CD4-positive, alpha-beta memory T cell (primary cell): ENCODE results near the gene C22orf42. TPM values are rescaled to one million over a fixed set of nuclear protein-coding genes. Genes with fewer than 3 reads are reported as not detected.

Experiments used
- CTCF ChIA-PET: fragments of 350-600 bp; sonication (Branson Sonifier 250); formaldehyde crosslinking; loops from one replicate; lab custom pipeline; 2021; ENCODE audit warnings: inconsistent platforms; ENCODE audit not compliant: partially characterized antibody; lab: Charles Lee
- POLR2A ChIA-PET: fragments of 350-600 bp; sonication (Branson Sonifier 250); formaldehyde crosslinking; loops from one replicate; lab custom pipeline; 2021; ENCODE audit not compliant: partially characterized antibody; lab: Charles Lee
- DNase-seq, 5 donors: peaks; one replicate each; pipeline versions ENCODE4 v3.0.0 to v3.0.0-alpha.2; 2020 to 2022; ENCODE audit warnings: mixed read lengths in 1 of 5
- H3K27ac ChIP-seq: one replicate; pipeline ENCODE4 v1.7.0; 2013; ENCODE audit warnings: low read depth, low read length
- H3K27me3 ChIP-seq: 2 replicates; pipeline ENCODE4 v1.7.0; 2013; ENCODE audit warnings: mild to moderate bottlenecking, low read length, moderate library complexity; ENCODE audit not compliant: insufficient read depth
- H3K36me3 ChIP-seq: 2 replicates; pipeline ENCODE4 v1.7.0; 2013; ENCODE audit warnings: mild to moderate bottlenecking, low read length, moderate library complexity; ENCODE audit not compliant: insufficient read depth
- H3K4me1 ChIP-seq: 2 replicates; pipeline ENCODE4 v1.7.0; 2013; ENCODE audit warnings: mild to moderate bottlenecking, low read length, moderate library complexity; ENCODE audit not compliant: insufficient read depth
- H3K4me3 ChIP-seq, 2 donors: one replicate each; pipeline ENCODE4 v1.7.0; 2013; ENCODE audit warnings: low read length in 2 of 2, mild to moderate bottlenecking in 1 of 2
- H3K9me3 ChIP-seq, 2 donors: one replicate each; pipeline ENCODE4 v1.7.0; 2013; ENCODE audit warnings: low read length in 2 of 2, control low read depth in 1 of 2; ENCODE audit not compliant: control insufficient read depth in 1 of 2
- H3K27ac Mint-ChIP-seq, 7 donors: one replicate each; pipeline ENCODE4 v1.8.0; 2020 to 2021; ENCODE audit warnings: mixed read lengths in 7 of 7, mild to moderate bottlenecking in 6 of 7, inconsistent platforms in 3 of 7, moderate library complexity in 3 of 7
- H3K27me3 Mint-ChIP-seq, 2 donors: one replicate each; pipeline ENCODE4 v1.8.0; 2020 to 2021; ENCODE audit warnings: mixed read lengths in 2 of 2
- H3K36me3 Mint-ChIP-seq, 2 donors: one replicate each; pipeline ENCODE4 v1.8.0; 2020 to 2021; ENCODE audit warnings: mixed read lengths in 2 of 2, inconsistent platforms in 1 of 2, mild to moderate bottlenecking in 1 of 2
- H3K4me1 Mint-ChIP-seq, 4 donors: one replicate each; pipeline ENCODE4 v1.8.0; 2020 to 2021; ENCODE audit warnings: mixed read lengths in 4 of 4, mild to moderate bottlenecking in 1 of 4
- H3K4me3 Mint-ChIP-seq, 8 donors: one replicate each; pipeline ENCODE4 v1.8.0; 2020 to 2021; ENCODE audit warnings: mixed read lengths in 8 of 8, mild to moderate bottlenecking in 7 of 8, moderate library complexity in 6 of 8, inconsistent platforms in 3 of 8
- H3K9me3 Mint-ChIP-seq, 8 donors: one replicate each; pipeline ENCODE4 v1.8.0; 2020 to 2021; ENCODE audit warnings: mixed read lengths in 8 of 8, mild to moderate bottlenecking in 5 of 8, inconsistent platforms in 3 of 8, moderate library complexity in 1 of 8
- intact Hi-C: fragments of 100-400 bp; cut with micrococcal nuclease; formaldehyde crosslinking; loops from one replicate; pipeline ENCODE4 v1.15.1; 2023
- polyA plus RNA-seq, 2 donors: library from polyadenylated mRNA; unstranded; fragments of 300-500 nt; fragmentation: Illumina TruSeq; gene quantifications; one replicate each; pipeline ENCODE4 v1.2.3, GENCODE V29; 2021
- total RNA-seq, 2 experiments: library from RNA; stranded (reverse); gene quantifications; one replicate each; pipeline ENCODE4 v1.2.3, GENCODE V29; 2021

Gene C22orf42
- total and polyA plus RNA-seq, 4 experiments from 2014 or later, result not detected

DNA sequence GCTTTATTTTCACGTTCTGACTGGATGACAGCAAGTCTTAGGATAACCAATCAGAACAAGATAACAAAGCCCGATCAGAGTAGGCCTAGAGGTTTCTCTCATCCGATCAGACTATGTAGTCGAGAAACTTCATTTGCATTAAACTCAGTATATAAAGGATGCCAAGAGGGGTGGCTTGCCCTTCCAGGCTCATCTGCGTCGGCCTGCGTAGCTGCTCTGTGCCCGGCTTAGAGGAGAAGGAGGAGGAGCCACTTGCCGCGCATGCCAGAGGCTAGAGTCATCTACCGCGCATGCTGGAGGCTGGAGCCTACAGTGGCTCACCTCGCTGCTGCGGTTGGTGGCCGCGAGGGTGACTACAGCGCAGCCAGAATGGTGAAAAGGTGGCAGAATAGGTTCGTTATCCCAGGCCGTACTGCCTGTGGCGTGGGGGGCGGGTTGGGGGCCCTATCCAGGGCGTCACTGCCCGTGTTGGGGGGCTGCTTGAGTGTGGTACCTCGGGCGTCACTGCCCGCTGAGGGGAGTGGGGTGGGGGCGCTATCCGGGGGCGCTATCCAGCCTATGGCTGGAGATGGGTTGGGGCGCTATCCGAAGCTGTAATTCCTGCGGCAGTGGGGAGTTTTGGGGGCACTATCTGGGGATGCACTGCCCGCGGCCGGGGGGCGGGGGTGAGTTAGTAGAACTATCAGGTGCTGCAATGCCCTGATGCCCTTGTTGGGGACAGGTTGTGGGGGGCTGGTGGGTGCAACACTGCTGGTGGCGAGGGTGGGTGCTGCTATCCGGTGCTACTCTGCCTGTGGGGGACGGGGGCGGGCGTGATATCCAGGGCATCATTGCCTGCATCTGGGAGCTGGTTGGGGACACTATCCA, 46.0 kb upstream of the C22orf42 start, which contains the start of gene RFPL2:
TSS of gene RFPL2 (minus strand) at position 218 of the 867 bp plus-strand sequence. CDS start 2,622 bp downstream, outside the sequence.
- ChIA-PET POLR2A (no interaction called here), CTCF (interaction anchor here (0.9 to 1.0 kb wide), 2 partner anchors 65 to 207 kb away, joined by 3 read pairs; no protein-coding TSS in a partner anchor)
- H3K27me3 ChIP-seq, result no peaks in the 10 kb centered on the region
- H3K27ac Mint-ChIP-seq, result peak within 1 kb of the TSS; percentile 57 to 95 (median 84)
- peaks cover 0 to 12% of the 10 kb centered on the region in 2 donors for H3K36me3 Mint-ChIP-seq
- H3K9me3 Mint-ChIP-seq, result peaks cover 0 to 2% (median 0%) of the 10 kb centered on the region in 8 donors
- H3K4me3 ChIP-seq, result peak within 1 kb of the TSS in 1 of 2 donors; percentile 44
- peak within 1 kb of the TSS; percentile 15 for H3K27ac ChIP-seq
- H3K4me1 ChIP-seq, result peaks cover 56% of the 10 kb centered on the region
- intact Hi-C loops, result loop anchor here (2.0 to 5.0 kb wide), 2 partner anchors 60 to 62 kb away; no protein-coding TSS in a partner anchor
- no peaks in the 10 kb centered on the region for H3K36me3 ChIP-seq
- peaks cover 0 to 2% of the 10 kb centered on the region in 2 donors for H3K27me3 Mint-ChIP-seq
- H3K4me3 Mint-ChIP-seq, result peak within 1 kb of the TSS; percentile 81 to 93 (median 88)
- H3K9me3 ChIP-seq, result no peaks in the 10 kb centered on the region
- peak; percentile 26 to 86 (median 54) for DNase-seq
- peaks cover 26 to 70% (median 53%) of the 10 kb centered on the region in 4 donors for H3K4me1 Mint-ChIP-seq

DNA sequence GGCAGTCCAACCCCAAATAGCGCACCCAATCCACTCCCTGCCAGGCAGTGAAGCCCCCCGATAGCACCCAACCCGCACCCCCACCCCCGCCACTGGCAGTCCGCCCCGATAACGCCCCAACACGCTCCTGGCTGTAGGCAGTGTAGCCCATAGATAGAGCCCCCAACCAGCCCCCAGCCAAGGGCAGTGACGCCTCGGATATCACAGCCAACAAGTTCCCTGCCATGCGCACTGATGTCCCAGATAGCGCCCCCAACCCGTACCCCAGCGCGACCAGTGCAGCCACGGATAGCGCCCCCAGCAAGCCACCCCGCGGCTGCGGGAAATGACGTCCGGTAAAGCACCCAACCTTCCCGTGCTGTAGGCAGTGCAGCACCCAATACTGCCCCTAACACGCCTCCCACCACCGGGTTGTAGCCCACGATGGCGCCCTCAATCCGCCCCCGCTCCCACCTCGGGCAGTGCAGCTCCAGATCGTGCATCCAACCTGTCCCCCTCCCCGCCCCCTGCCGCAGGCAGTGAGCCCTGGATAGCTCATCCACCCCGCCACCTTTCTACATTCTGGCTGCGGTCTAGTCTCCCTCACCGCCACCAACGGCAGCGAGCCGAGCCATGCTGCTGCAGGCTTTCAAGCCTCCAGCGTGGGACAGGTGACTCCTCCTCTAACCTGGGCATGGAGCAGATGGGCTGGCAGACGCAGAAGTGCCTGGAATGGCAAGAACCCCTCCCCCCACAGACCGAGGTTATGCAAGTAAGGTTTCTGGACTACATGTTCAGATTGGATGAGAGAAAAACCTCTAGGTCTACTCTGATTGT, 45.1 kb upstream of the C22orf42 start:
- H3K4me3 ChIP-seq, result peak overlapping the region in 1 of 2 donors; percentile 44
- H3K27ac Mint-ChIP-seq, result peak overlapping the region; percentile 8 to 95 (median 84)

GRCh38 chr22:32203181-32204039, 44.3 kb upstream of the C22orf42 start:
- Mint-ChIP-seq H3K9me3 (peaks cover 0 to 2% (median 0%) of the 10 kb centered on the region in 8 donors), H3K36me3 (peaks cover 0 to 11% of the 10 kb centered on the region in 2 donors), H3K27ac (peak overlapping the region in 5 of 7 donors; percentile 21 to 95 (median 57)), H3K27me3 (peaks cover 0 to 2% of the 10 kb centered on the region in 2 donors), H3K4me1 (peaks cover 29 to 86% (median 63%) of the 10 kb centered on the region in 4 donors), H3K4me3 (peak overlapping the region; percentile 81 to 93 (median 88))
- Histone ChIP-seq H3K36me3 (no peaks in the 10 kb centered on the region), H3K27ac (peak overlapping the region; percentile 15), H3K4me1 (peaks cover 64% of the 10 kb centered on the region), H3K27me3 (no peaks in the 10 kb centered on the region), H3K9me3 (no peaks in the 10 kb centered on the region), H3K4me3 (peak overlapping the region; percentile 44 to 52)
- peak in 1 of 5 donors; percentile 11 for DNase-seq
- POLR2A ChIA-PET, result no interaction called here
- CTCF ChIA-PET, result interaction anchor here (1.3 kb wide), 1 partner anchor 31 kb away, joined by 4 read pairs; no protein-coding TSS in a partner anchor
- intact Hi-C loops, result loop anchor here (2.0 to 5.0 kb wide), 2 partner anchors 59 to 64 kb away; no protein-coding TSS in a partner anchor

More for the DNA sequence above, 45.1 kb upstream of the C22orf42 start:
- H3K4me1 Mint-ChIP-seq, result peaks cover 29 to 78% (median 59%) of the 10 kb centered on the region in 4 donors
- POLR2A ChIA-PET, result no interaction called here
- H3K27me3 Mint-ChIP-seq, result peaks cover 0 to 2% of the 10 kb centered on the region in 2 donors
- peaks cover 0 to 9% of the 10 kb centered on the region in 2 donors for H3K36me3 Mint-ChIP-seq
- Histone ChIP-seq H3K9me3 (no peaks in the 10 kb centered on the region), H3K4me1 (peaks cover 64% of the 10 kb centered on the region), H3K27me3 (no peaks in the 10 kb centered on the region), H3K36me3 (no peaks in the 10 kb centered on the region), H3K27ac (peak overlapping the region; percentile 15)
- H3K4me3 Mint-ChIP-seq, result peak overlapping the region; percentile 81 to 93 (median 88)
- intact Hi-C loops, result loop anchor here (2.0 to 5.0 kb wide), 2 partner anchors 59 to 63 kb away; no protein-coding TSS in a partner anchor
- CTCF ChIA-PET, result interaction anchor here (0.9 to 1.0 kb wide), 2 partner anchors 64 to 207 kb away, joined by 3 read pairs; no protein-coding TSS in a partner anchor
- peak; percentile 22 to 74 (median 42) for DNase-seq
- H3K9me3 Mint-ChIP-seq, result peaks cover 0 to 2% (median 0%) of the 10 kb centered on the region in 8 donors

DNA sequence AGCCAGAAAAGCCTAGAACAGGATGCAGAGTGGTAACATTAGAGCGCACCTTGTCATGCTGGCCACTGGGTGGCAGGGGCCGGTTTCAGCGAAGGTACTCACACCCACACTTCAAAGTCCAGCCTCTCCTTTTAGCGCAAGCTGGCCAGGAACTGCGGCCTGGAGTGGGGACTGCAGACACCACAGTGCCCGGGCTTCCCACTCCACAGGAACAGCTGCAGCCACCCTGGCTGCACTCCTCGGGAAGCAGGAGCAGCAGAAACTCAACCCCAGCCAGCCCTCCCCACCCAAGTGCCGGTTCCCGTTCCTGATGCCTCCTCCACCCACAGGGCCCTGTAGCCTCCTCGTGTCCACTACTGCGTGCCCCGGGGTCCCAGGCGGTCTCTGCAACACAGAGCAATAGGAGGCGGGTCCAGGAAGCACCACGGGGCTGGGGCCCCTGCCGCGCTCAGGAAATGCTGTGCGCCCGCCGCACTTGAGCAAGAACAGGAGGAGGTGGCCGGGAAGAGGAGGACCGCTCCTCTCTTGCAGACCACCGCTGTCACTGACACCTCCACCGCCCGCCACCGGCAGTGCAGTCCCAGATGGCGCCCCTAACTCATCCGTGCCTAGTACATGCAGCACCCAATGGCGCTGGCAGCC, 43.6 kb upstream of the C22orf42 start:
- H3K27me3 Mint-ChIP-seq, result peaks cover 0 to 2% of the 10 kb centered on the region in 2 donors
- DNase-seq, result peak; percentile 32 to 56 (median 38)
- peaks cover 29 to 86% (median 62%) of the 10 kb centered on the region in 4 donors for H3K4me1 Mint-ChIP-seq
- ChIA-PET CTCF (interaction anchor here (0.5 to 1.6 kb wide), 8 partner anchors 9 to 113 kb away, joined by 3 to 11 read pairs (median 4); no protein-coding TSS in a partner anchor), POLR2A (no interaction called here)
- intact Hi-C loops, result loop anchor here (1.0 to 5.0 kb wide), 2 partner anchors 65 to 271 kb away; no protein-coding TSS in a partner anchor
- H3K27me3 ChIP-seq, result no peaks in the 10 kb centered on the region
- peak overlapping the region; percentile 15 for H3K27ac ChIP-seq
- H3K36me3 Mint-ChIP-seq, result peaks cover 0 to 10% of the 10 kb centered on the region in 2 donors
- H3K4me3 ChIP-seq, result peak overlapping the region; percentile 44 to 52
- peaks cover 64% of the 10 kb centered on the region for H3K4me1 ChIP-seq
- no peaks in the 10 kb centered on the region for H3K36me3 ChIP-seq
- H3K9me3 ChIP-seq, result no peaks in the 10 kb centered on the region
- H3K4me3 Mint-ChIP-seq, result peak overlapping the region; percentile 81 to 93 (median 88)
- H3K27ac Mint-ChIP-seq, result peak overlapping the region in 5 of 7 donors; percentile 50 to 95 (median 74)
- H3K9me3 Mint-ChIP-seq, result peaks cover 0 to 2% (median 0%) of the 10 kb centered on the region in 8 donors

- Histone ChIP-seq H3K27me3 (no peaks in the 10 kb centered on the region), H3K4me1 (peaks cover 64% of the 10 kb centered on the region), H3K27ac (no peak overlapping the region), H3K36me3 (no peaks in the 10 kb centered on the region), H3K4me3 (peak overlapping the region in 1 of 2 donors; percentile 44), H3K9me3 (no peaks in the 10 kb centered on the region)
- Mint-ChIP-seq H3K27ac (peak overlapping the region in 6 of 7 donors; percentile 35 to 95 (median 66)), H3K4me3 (peak overlapping the region; percentile 81 to 93 (median 88)), H3K27me3 (peaks cover 0 to 2% of the 10 kb centered on the region in 2 donors), H3K4me1 (peaks cover 28 to 85% (median 60%) of the 10 kb centered on the region in 4 donors), H3K36me3 (peaks cover 0 to 7% of the 10 kb centered on the region in 2 donors), H3K9me3 (peaks cover 0 to 2% (median 0%) of the 10 kb centered on the region in 8 donors)
- DNase-seq, result no peak
- ChIA-PET CTCF (interaction anchor here (0.5 to 1.6 kb wide), 8 partner anchors 9 to 112 kb away, joined by 3 to 11 read pairs (median 4); no protein-coding TSS in a partner anchor), POLR2A (no interaction called here)
- intact Hi-C loops, result loop anchor here (1.0 to 5.0 kb wide), 2 partner anchors 65 to 271 kb away; no protein-coding TSS in a partner anchor
These were observed 43.0 kb upstream of the C22orf42 start for GRCh38 chr22:32202161-32202538.
